NT2/D1 (cell line): Measurements from ENCODE around the gene ZBTB16.

Experiments used
- DNase-seq: peaks from one replicate; pipeline ENCODE4 v3.0.0-alpha.2; 2011; ENCODE audit warnings: low read depth, low spot score
- H3K27me3 ChIP-seq: 2 replicates; pipeline ENCODE4 v1.6.0; 2011; ENCODE audit warnings: mild to moderate bottlenecking; ENCODE audit not compliant: insufficient read length, insufficient read depth
- H3K36me3 ChIP-seq: 2 replicates; pipeline ENCODE4 v1.6.1; 2011; ENCODE audit warnings: mild to moderate bottlenecking, low read length, mixed read lengths; ENCODE audit not compliant: insufficient read depth, insufficient read length
- H3K4me1 ChIP-seq: 2 replicates; pipeline ENCODE4 v1.5.1; 2011; ENCODE audit not compliant: insufficient read depth, insufficient read length
- H3K4me3 ChIP-seq: 2 replicates; pipeline ENCODE4 v1.5.1; 2011; ENCODE audit warnings: low read depth; ENCODE audit not compliant: insufficient read length
- H3K9ac ChIP-seq: 2 replicates; pipeline ENCODE4 v1.6.0; 2011; ENCODE audit warnings: low read depth; ENCODE audit not compliant: insufficient read length
- H3K9me3 ChIP-seq: 2 replicates; pipeline ENCODE4 v1.5.1; 2011; ENCODE audit warnings: mild to moderate bottlenecking, low read length; ENCODE audit not compliant: insufficient read depth
- SUZ12 ChIP-seq: IDR thresholded peaks from 2 replicates; pipeline ENCODE4 v1.6.1; 2011; ENCODE audit not compliant: insufficient read length, insufficient read depth; ENCODE audit errors: extremely low read depth
- YY1 ChIP-seq: IDR thresholded peaks from 2 replicates; pipeline ENCODE4 v1.6.1; 2011; ENCODE audit not compliant: insufficient read length, insufficient read depth
- ZNF274 ChIP-seq: IDR thresholded peaks from 2 replicates; pipeline ENCODE4 v1.6.1; 2011; ENCODE audit warnings: mild to moderate bottlenecking, low read depth, low read length

The ZBTB16 gene

DNA sequence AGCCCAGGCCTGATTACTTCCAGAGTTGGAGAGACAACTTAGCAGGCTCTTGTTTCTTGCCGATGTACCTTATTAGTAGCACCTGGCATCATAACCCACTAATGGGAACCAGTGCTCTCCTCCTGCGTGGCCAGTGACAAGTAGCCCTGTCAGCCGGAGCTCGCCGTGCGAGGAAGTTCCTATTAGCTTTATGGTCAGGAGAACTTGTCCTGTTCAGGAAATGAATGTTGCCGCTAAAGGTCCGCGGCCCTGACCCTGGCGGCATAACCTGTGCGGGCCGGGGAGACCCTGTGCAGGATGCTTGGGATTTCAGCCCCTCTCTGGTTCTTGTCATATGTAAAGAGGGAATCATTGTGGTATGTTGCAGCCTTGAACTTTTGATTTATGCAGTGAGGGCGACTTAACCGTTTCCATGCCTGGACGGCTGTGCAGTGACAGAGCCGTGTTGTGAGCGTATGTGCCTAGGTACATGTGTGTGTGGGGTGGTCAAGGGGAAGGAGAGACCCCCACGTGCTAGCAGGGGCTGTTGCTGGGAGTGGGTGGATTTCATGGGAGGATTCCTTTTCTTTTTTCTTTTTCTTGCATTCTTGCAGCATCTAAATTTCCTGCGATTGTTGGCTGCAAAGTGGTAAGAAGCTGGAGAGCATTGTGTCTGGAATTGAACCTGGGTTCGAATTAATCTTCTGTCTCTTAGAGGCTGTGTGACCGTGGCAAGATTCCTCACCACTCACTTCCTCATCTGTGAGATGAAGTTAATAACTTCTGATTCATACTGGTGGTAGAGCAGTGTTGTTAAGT is 15.2 kb downstream of the ZBTB16 start:
- TF ChIP-seq SUZ12 = no peak
- no peak for TF ChIP-seq ZNF274

DNA sequence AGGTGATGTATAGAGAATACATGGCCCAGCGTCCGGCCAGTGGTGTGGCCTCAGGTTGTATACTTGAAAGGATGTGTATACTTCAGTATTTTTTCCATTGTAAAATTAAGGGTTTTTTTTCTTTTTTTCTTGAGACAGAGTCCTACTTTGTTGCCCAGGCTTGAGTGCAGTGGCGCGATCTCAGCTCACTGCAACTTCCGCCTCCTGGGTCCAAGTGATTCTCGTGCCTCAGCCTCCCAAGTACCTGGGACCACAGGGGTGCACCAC is 15.8 kb downstream of the ZBTB16 start:
- H3K4me3 ChIP-seq = no peak overlapping the region
- TF ChIP-seq YY1 (no peak), ZNF274 (no peak), SUZ12 (no peak)
- H3K4me1 ChIP-seq = peaks cover 7% of the 10 kb centered on the region
- H3K27me3 ChIP-seq = peaks cover 13% of the 10 kb centered on the region
- no peaks in the 10 kb centered on the region for H3K36me3 ChIP-seq
- no peaks in the 10 kb centered on the region for H3K9me3 ChIP-seq
- no peak overlapping the region for H3K9ac ChIP-seq
- DNase-seq = no peak

More for the DNA sequence above, 15.2 kb downstream of the ZBTB16 start:
- no peak overlapping the region for H3K4me3 ChIP-seq
- peaks cover 13% of the 10 kb centered on the region for H3K27me3 ChIP-seq
- no peak for DNase-seq
- H3K9ac ChIP-seq = no peak overlapping the region
- H3K9me3 ChIP-seq = no peaks in the 10 kb centered on the region
- peaks cover 7% of the 10 kb centered on the region for H3K4me1 ChIP-seq
- no peaks in the 10 kb centered on the region for H3K36me3 ChIP-seq

DNA sequence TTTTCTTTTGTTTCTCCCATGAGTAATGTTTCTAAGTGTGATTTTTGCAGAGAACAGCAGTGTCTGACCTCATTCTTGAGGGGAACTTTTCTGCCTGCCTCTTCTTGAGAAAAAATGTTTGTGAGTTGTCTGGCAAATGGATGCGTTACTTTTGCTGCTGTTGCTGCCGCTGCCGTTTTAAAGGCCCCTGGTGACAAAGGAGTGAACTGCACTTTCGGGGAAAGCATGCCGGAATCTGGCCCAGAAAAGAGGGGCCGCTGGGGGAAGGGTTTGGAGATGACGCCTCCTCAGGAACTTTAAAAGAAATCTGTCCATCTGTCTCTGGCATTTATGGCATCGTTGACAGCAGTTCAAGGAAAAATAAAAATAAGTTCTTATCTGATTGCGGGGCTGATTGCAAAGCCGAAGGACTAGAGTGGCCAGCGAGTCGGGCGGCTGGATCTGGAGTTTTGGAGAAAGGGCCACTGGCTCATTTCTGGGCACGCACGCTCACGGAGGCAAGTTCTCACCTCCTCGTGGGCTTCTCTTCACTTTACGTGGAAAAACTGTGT is 16.5 kb downstream of the ZBTB16 start:
- Histone ChIP-seq H3K4me1 (peaks cover 7% of the 10 kb centered on the region), H3K4me3 (no peak overlapping the region), H3K27me3 (peaks cover 16% of the 10 kb centered on the region)

DNA sequence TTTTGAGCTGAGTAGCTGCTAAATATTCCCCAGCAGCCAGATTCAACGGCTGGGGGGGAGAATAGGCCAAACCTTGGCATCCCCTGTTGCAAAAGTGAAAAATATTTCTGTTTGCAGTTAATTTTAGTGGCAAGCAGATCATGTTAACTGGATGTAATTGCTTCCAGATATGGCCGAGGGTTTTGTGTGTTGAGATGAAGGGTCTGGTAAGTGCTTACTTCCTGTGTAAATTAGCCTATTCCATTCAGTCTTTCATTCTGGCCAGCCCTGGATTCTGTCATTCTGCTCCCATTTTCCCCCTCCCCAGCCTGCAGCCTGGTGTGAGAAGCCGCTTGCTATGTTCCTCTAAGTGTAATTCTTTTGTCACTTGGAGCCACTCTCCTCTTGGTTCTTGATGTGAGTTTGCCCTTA is 17.4 kb downstream of the ZBTB16 start:
- Histone ChIP-seq H3K4me3 (no peak overlapping the region), H3K27me3 (peaks cover 16% of the 10 kb centered on the region), H3K9me3 (no peaks in the 10 kb centered on the region), H3K4me1 (peaks cover 7% of the 10 kb centered on the region), H3K36me3 (no peaks in the 10 kb centered on the region), H3K9ac (no peak overlapping the region)
- no peak for DNase-seq
- TF ChIP-seq SUZ12 (no peak), ZNF274 (no peak), YY1 (no peak)

More for the DNA sequence above, 16.5 kb downstream of the ZBTB16 start:
- H3K9me3 ChIP-seq = no peaks in the 10 kb centered on the region
- TF ChIP-seq YY1 (no peak), SUZ12 (no peak), ZNF274 (no peak)
- DNase-seq = peak; percentile 46
- no peaks in the 10 kb centered on the region for H3K36me3 ChIP-seq
- H3K9ac ChIP-seq = no peak overlapping the region

DNA sequence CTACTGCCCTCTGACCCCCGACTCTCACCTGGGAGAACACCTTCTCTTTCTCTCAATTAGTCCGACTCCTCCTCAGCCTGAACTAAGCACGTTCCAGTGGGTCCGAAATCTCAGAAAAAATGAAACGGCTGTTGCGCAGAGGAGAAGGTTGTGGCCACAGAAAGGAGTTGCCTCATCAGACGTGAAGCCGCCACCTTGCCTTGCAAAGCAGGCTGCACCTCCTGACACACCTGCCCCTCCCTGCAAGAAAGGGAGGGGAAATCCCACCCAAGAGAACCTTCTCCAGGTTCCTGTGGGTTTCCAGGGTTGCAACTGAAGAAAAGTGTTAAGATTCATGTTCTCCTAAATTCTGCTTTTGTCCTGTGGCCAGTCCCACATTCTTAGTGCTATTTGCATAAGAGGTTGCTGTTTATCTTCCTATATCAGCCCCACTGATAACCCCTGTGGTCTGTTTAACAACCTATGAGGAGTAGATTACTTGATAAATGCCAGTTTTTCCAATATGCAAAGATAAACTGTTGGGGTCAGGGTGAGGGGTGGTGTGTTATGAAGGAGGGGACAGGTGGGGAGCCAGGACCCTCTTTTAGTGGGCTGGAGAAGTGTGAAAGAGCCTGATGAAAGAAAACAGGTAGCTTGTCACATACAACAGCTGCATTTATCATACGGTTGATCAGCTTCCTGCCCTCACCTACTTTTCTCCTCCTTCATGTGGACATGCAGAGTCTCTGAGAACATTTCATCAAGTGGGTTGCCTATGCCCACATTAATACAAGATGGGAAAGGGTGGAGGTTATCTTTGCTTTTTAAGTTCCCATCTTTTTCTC is 18.2 kb downstream of the ZBTB16 start:
- Histone ChIP-seq H3K27me3 (peaks cover 16% of the 10 kb centered on the region), H3K4me1 (peaks cover 7% of the 10 kb centered on the region), H3K36me3 (no peaks in the 10 kb centered on the region), H3K4me3 (no peak overlapping the region), H3K9ac (no peak overlapping the region), H3K9me3 (no peaks in the 10 kb centered on the region)
- TF ChIP-seq SUZ12 (no peak), YY1 (no peak), ZNF274 (no peak)
- no peak for DNase-seq

DNA sequence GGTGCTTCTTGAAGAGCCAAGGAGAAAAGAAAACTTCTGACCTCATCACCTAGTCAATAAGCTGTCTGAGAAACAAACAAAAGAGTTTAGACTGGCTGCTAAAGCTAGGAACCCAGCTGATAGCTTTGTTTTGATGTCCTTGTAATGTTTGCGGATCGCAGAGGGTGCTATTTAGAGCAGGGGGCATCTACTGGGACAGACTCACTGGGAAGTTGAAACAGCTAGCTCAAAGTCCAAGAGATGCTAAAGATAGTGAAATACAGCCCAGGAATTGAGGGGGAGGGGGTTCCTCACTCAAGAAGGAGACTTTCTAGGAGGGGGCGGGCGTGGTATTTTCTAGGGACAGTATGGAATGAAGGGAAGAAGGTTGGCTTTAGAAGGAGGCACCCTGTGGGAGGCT is 18.9 kb downstream of the ZBTB16 start:
- Histone ChIP-seq H3K4me3 (no peak overlapping the region), H3K36me3 (no peaks in the 10 kb centered on the region), H3K27me3 (peaks cover 16% of the 10 kb centered on the region), H3K9ac (no peak overlapping the region), H3K4me1 (peaks cover 7% of the 10 kb centered on the region), H3K9me3 (no peaks in the 10 kb centered on the region)
- no peak for TF ChIP-seq YY1
- TF ChIP-seq SUZ12 = no peak
- TF ChIP-seq ZNF274 = no peak
- no peak for DNase-seq

DNA sequence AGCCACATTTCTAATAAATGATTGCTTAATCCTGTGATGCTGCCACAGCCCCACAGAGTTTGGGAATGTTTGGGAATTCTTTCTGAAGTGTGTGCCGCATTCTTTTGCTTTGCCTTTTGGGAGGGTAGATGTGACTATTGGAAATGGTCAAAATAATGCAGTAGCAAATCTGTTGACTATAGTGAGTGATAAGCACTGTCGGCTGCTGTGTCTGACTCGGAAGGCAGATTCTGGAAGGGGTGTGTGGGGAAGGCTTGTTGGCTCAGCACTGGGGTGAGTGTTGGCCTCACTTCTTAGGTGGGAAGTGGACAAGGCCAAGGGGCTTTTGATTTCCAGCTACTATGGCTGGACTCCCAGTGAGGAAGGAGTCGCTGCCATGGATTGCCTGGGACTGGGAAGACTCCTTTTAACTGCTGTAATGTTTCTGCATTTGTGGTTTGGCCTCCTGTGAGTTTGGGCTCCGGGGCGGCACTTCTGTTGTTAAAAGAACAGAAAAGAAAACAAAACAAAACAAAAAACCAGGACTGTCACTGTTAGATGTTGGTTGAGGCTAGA is 20.1 kb downstream of the ZBTB16 start:
- Histone ChIP-seq H3K4me1 (peaks cover 7% of the 10 kb centered on the region), H3K27me3 (peaks cover 16% of the 10 kb centered on the region), H3K9me3 (no peaks in the 10 kb centered on the region), H3K4me3 (no peak overlapping the region), H3K36me3 (no peaks in the 10 kb centered on the region), H3K9ac (no peak overlapping the region)
- DNase-seq = no peak
- TF ChIP-seq YY1 = no peak
- no peak for TF ChIP-seq ZNF274
- no peak for TF ChIP-seq SUZ12
